ENCODE data around the gene CCDC117.

- TF ChIP-seq CTCF (IDR thresholded peaks at IDR 0.05): no peak
- no peak for TF ChIP-seq POLR2A (IDR thresholded peaks at IDR 0.05)
These were observed 18.6 kb downstream of the CCDC117 start for GRCh38 chr22:28791124-28791523.

Measured in right lobe of liver (tissue), 4 donors.